ENCODE data around the gene CDK5RAP3. TPM values are rescaled to one million over a fixed set of nuclear protein-coding genes. Genes with fewer than 3 reads are reported as not detected.

Gene CDK5RAP3
- total RNA-seq, 2 experiments from 2014 or later, result 170 to 183 TPM

- H3K27ac Mint-ChIP-seq, result no peak overlapping the region
- no peak for DNase-seq
- peaks cover 24% of the 10 kb centered on the region for H3K4me1 Mint-ChIP-seq (ENCODE audit: low read depth)
- H3K4me3 Mint-ChIP-seq, result no peak overlapping the region
- ChIA-PET CTCF (interaction anchor here (0.6 to 17.6 kb wide), 29 partner anchors 8 to 612 kb away, joined by 3 to 290 read pairs (median 4); partner anchors contain the start of genes CDK5RAP3, PNPO, PRR15L and SCRN2), POLR2A (interaction anchor here (0.6 to 1.4 kb wide), 3 partner anchors 21 to 68 kb away, joined by 3 to 7 read pairs (median 4); partner anchors contain the start of gene CDK5RAP3)
- H3K27me3 Mint-ChIP-seq, result no peaks in the 10 kb centered on the region
- intact Hi-C loops (cut with micrococcal nuclease), result loop anchor here (1.0 kb wide), 1 partner anchor 68 kb away; no protein-coding TSS in a partner anchor
- peaks cover 13% of the 10 kb centered on the region for H3K36me3 Mint-ChIP-seq
- no peaks in the 10 kb centered on the region for H3K9me3 Mint-ChIP-seq
Observed at GRCh38 chr17:47949946-47950345, 21.0 kb upstream of the CDK5RAP3 start.

GRCh38 chr17:47950448-47950847 is 20.5 kb upstream of the CDK5RAP3 start:
- Mint-ChIP-seq H3K9me3 (no peaks in the 10 kb centered on the region), H3K4me1 (ENCODE audit: low read depth) (peaks cover 19% of the 10 kb centered on the region), H3K4me3 (no peak overlapping the region), H3K27ac (no peak overlapping the region), H3K27me3 (no peaks in the 10 kb centered on the region), H3K36me3 (peaks cover 11% of the 10 kb centered on the region)
- POLR2A ChIA-PET, result interaction anchor here (0.6 to 1.4 kb wide), 3 partner anchors 20 to 67 kb away, joined by 3 to 7 read pairs (median 4); partner anchors contain the start of gene CDK5RAP3
- CTCF ChIA-PET, result interaction anchor here (0.6 to 17.6 kb wide), 23 partner anchors 9 to 173 kb away, joined by 3 to 290 read pairs (median 4); partner anchors contain the start of genes CDK5RAP3, PNPO, SCRN2 and SNX11
- DNase-seq, result no peak
- intact Hi-C loops (cut with micrococcal nuclease), result no loop called here

- H3K27ac Mint-ChIP-seq, result no peak overlapping the region
- no peaks in the 10 kb centered on the region for H3K9me3 Mint-ChIP-seq
- ChIA-PET POLR2A (interaction anchor here (0.9 kb wide), 1 partner anchor 9 kb away, joined by 3 read pairs; no protein-coding TSS in a partner anchor), CTCF (interaction anchor here (0.8 to 17.6 kb wide), 2 partner anchors 8 to 17 kb away, joined by 3 to 290 read pairs; partner anchors contain the start of gene CDK5RAP3)
- H3K36me3 Mint-ChIP-seq, result peaks cover 1% of the 10 kb centered on the region
- H3K27me3 Mint-ChIP-seq, result no peaks in the 10 kb centered on the region
- intact Hi-C loops (cut with micrococcal nuclease), result no loop called here
- peaks cover 12% of the 10 kb centered on the region for H3K4me1 Mint-ChIP-seq (ENCODE audit: low read depth)
- no peak overlapping the region for H3K4me3 Mint-ChIP-seq
- DNase-seq, result no peak
Observed at GRCh38 chr17:47952171-47953021, 18.5 kb upstream of the CDK5RAP3 start.

GRCh38 chr17:47953909-47954308 is 17.0 kb upstream of the CDK5RAP3 start:
- Mint-ChIP-seq H3K4me1 (ENCODE audit: low read depth) (peaks cover 11% of the 10 kb centered on the region), H3K9me3 (no peaks in the 10 kb centered on the region), H3K27me3 (no peaks in the 10 kb centered on the region), H3K36me3 (peaks cover 1% of the 10 kb centered on the region), H3K27ac (no peak overlapping the region), H3K4me3 (no peak overlapping the region)
- CTCF ChIA-PET, result interaction anchor here (17.6 kb wide), 1 partner anchor 15 kb away, joined by 290 read pairs; the partner anchor contains the start of gene CDK5RAP3
- POLR2A ChIA-PET, result no interaction called here
- no peak for DNase-seq
- intact Hi-C loops (cut with micrococcal nuclease), result no loop called here

GRCh38 chr17:47955497-47956461 is 15.1 kb upstream of the CDK5RAP3 start:
- no peak overlapping the region for H3K4me3 Mint-ChIP-seq
- no peaks in the 10 kb centered on the region for H3K36me3 Mint-ChIP-seq
- no peaks in the 10 kb centered on the region for H3K27me3 Mint-ChIP-seq
- no peak overlapping the region for H3K27ac Mint-ChIP-seq
- no peaks in the 10 kb centered on the region for H3K4me1 Mint-ChIP-seq (ENCODE audit: low read depth)
- DNase-seq, result no peak
- ChIA-PET CTCF (interaction anchor here (0.6 to 17.6 kb wide), 3 partner anchors 8 to 26 kb away, joined by 3 to 290 read pairs (median 32); partner anchors contain the start of gene CDK5RAP3), POLR2A (interaction anchor here (1.0 kb wide), 1 partner anchor 61 kb away, joined by 4 read pairs; no protein-coding TSS in a partner anchor)
- intact Hi-C loops (cut with micrococcal nuclease), result no loop called here
- no peaks in the 10 kb centered on the region for H3K9me3 Mint-ChIP-seq

- H3K36me3 Mint-ChIP-seq, result no peaks in the 10 kb centered on the region
- H3K27me3 Mint-ChIP-seq, result no peaks in the 10 kb centered on the region
- no peak overlapping the region for H3K27ac Mint-ChIP-seq
- CTCF ChIA-PET, result interaction anchor here (0.9 to 17.6 kb wide), 6 partner anchors 7 to 21 kb away, joined by 3 to 290 read pairs (median 4); partner anchors contain the start of genes CDK5RAP3 and PNPO
- H3K4me3 Mint-ChIP-seq, result no peak overlapping the region
- intact Hi-C loops (cut with micrococcal nuclease), result no loop called here
- H3K4me1 Mint-ChIP-seq (ENCODE audit: low read depth), result no peaks in the 10 kb centered on the region
- POLR2A ChIA-PET, result no interaction called here
- DNase-seq, result no peak
- H3K9me3 Mint-ChIP-seq, result no peaks in the 10 kb centered on the region
Observed at GRCh38 chr17:47956791-47957590, 13.9 kb upstream of the CDK5RAP3 start.

- H3K9me3 Mint-ChIP-seq, result no peaks in the 10 kb centered on the region
- ChIA-PET CTCF (interaction anchor here (0.9 to 17.6 kb wide), 4 partner anchors 8 to 17 kb away, joined by 3 to 290 read pairs (median 18); partner anchors contain the start of genes CDK5RAP3 and PNPO), POLR2A (no interaction called here)
- no peaks in the 10 kb centered on the region for H3K36me3 Mint-ChIP-seq
- no peaks in the 10 kb centered on the region for H3K27me3 Mint-ChIP-seq
- no peak within 1 kb of the TSS for H3K27ac Mint-ChIP-seq
- no peak for DNase-seq
- intact Hi-C loops (cut with micrococcal nuclease), result no loop called here
- no peak within 1 kb of the TSS for H3K4me3 Mint-ChIP-seq
- no peaks in the 10 kb centered on the region for H3K4me1 Mint-ChIP-seq (ENCODE audit: low read depth)
Observed at GRCh38 chr17:47957591-47958490, 13.1 kb upstream of the CDK5RAP3 start, which contains the start of gene PRR15L. Gene PRR15L, minus strand, starts transcription at chr17:47957883. Its CDS starts 4,649 bp downstream, at chr17:47953234.

- DNase-seq, result no peak
- Mint-ChIP-seq H3K36me3 (no peaks in the 10 kb centered on the region), H3K4me3 (no peak overlapping the region), H3K27me3 (no peaks in the 10 kb centered on the region), H3K9me3 (no peaks in the 10 kb centered on the region), H3K4me1 (ENCODE audit: low read depth) (no peaks in the 10 kb centered on the region), H3K27ac (no peak overlapping the region)
- ChIA-PET CTCF (interaction anchor here (1.2 to 3.8 kb wide), 4 partner anchors 10 to 16 kb away, joined by 3 to 14 read pairs (median 12); partner anchors contain the start of gene CDK5RAP3), POLR2A (interaction anchor here (1.2 kb wide), 1 partner anchor 10 kb away, joined by 3 read pairs; no protein-coding TSS in a partner anchor)
- intact Hi-C loops (cut with micrococcal nuclease), result no loop called here
Observed at GRCh38 chr17:47959825-47960655, 10.9 kb upstream of the CDK5RAP3 start.

- Mint-ChIP-seq H3K27me3 (no peaks in the 10 kb centered on the region), H3K36me3 (no peaks in the 10 kb centered on the region), H3K27ac (no peak overlapping the region), H3K4me3 (no peak overlapping the region), H3K9me3 (no peaks in the 10 kb centered on the region), H3K4me1 (ENCODE audit: low read depth) (no peaks in the 10 kb centered on the region)
- ChIA-PET CTCF (interaction anchor here (1.4 to 3.8 kb wide), 3 partner anchors 9 to 15 kb away, joined by 6 to 14 read pairs (median 10); partner anchors contain the start of gene CDK5RAP3), POLR2A (no interaction called here)
- no peak for DNase-seq
- intact Hi-C loops (cut with micrococcal nuclease), result no loop called here
Observed at GRCh38 chr17:47961406-47961805, 9.5 kb upstream of the CDK5RAP3 start.
